Measurements from ENCODE around the gene UBXN10.

- TF ChIP-seq CTCF (IDR thresholded peaks at IDR 0.05), result no peak
- TF ChIP-seq POLR2AphosphoS5 (IDR thresholded peaks at IDR 0.05), result no peak
- no peak for TF ChIP-seq POLR2A (IDR thresholded peaks at IDR 0.05)
Measured at GRCh38 chr1:20223106-20223505, 37.2 kb downstream of the UBXN10 start.
